Measurements from ENCODE around the gene CARD9. TPM values are rescaled to one million over a fixed set of nuclear protein-coding genes. Genes with fewer than 3 reads are reported as not detected.

CARD9 gene
- total and polyA plus RNA-seq, 2 of the 8 experiments (the other 6 are each of a cell fraction or from before 2014, with no cell fraction given) = 0.15 to 1.1 TPM

DNA sequence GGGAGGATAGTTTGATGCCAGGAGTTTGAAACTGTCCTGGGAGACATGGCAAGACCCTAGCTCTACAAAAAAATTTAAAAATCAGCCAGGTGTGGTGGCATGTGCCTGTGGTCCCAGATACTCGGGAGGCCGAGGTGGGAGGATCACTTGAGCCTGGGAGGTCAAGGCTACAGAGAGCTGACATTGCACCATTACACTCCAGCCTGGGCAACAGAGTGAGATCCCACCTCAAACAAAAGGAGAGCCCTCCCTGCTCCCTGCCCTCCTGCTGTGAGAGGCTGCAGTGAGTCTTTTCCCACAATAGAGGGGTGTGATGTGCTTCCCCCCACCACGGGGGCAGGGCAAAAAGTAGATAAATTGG lies 59.4 kb downstream of the CARD9 start (continued):
- TF ChIP-seq, protein P1, sequence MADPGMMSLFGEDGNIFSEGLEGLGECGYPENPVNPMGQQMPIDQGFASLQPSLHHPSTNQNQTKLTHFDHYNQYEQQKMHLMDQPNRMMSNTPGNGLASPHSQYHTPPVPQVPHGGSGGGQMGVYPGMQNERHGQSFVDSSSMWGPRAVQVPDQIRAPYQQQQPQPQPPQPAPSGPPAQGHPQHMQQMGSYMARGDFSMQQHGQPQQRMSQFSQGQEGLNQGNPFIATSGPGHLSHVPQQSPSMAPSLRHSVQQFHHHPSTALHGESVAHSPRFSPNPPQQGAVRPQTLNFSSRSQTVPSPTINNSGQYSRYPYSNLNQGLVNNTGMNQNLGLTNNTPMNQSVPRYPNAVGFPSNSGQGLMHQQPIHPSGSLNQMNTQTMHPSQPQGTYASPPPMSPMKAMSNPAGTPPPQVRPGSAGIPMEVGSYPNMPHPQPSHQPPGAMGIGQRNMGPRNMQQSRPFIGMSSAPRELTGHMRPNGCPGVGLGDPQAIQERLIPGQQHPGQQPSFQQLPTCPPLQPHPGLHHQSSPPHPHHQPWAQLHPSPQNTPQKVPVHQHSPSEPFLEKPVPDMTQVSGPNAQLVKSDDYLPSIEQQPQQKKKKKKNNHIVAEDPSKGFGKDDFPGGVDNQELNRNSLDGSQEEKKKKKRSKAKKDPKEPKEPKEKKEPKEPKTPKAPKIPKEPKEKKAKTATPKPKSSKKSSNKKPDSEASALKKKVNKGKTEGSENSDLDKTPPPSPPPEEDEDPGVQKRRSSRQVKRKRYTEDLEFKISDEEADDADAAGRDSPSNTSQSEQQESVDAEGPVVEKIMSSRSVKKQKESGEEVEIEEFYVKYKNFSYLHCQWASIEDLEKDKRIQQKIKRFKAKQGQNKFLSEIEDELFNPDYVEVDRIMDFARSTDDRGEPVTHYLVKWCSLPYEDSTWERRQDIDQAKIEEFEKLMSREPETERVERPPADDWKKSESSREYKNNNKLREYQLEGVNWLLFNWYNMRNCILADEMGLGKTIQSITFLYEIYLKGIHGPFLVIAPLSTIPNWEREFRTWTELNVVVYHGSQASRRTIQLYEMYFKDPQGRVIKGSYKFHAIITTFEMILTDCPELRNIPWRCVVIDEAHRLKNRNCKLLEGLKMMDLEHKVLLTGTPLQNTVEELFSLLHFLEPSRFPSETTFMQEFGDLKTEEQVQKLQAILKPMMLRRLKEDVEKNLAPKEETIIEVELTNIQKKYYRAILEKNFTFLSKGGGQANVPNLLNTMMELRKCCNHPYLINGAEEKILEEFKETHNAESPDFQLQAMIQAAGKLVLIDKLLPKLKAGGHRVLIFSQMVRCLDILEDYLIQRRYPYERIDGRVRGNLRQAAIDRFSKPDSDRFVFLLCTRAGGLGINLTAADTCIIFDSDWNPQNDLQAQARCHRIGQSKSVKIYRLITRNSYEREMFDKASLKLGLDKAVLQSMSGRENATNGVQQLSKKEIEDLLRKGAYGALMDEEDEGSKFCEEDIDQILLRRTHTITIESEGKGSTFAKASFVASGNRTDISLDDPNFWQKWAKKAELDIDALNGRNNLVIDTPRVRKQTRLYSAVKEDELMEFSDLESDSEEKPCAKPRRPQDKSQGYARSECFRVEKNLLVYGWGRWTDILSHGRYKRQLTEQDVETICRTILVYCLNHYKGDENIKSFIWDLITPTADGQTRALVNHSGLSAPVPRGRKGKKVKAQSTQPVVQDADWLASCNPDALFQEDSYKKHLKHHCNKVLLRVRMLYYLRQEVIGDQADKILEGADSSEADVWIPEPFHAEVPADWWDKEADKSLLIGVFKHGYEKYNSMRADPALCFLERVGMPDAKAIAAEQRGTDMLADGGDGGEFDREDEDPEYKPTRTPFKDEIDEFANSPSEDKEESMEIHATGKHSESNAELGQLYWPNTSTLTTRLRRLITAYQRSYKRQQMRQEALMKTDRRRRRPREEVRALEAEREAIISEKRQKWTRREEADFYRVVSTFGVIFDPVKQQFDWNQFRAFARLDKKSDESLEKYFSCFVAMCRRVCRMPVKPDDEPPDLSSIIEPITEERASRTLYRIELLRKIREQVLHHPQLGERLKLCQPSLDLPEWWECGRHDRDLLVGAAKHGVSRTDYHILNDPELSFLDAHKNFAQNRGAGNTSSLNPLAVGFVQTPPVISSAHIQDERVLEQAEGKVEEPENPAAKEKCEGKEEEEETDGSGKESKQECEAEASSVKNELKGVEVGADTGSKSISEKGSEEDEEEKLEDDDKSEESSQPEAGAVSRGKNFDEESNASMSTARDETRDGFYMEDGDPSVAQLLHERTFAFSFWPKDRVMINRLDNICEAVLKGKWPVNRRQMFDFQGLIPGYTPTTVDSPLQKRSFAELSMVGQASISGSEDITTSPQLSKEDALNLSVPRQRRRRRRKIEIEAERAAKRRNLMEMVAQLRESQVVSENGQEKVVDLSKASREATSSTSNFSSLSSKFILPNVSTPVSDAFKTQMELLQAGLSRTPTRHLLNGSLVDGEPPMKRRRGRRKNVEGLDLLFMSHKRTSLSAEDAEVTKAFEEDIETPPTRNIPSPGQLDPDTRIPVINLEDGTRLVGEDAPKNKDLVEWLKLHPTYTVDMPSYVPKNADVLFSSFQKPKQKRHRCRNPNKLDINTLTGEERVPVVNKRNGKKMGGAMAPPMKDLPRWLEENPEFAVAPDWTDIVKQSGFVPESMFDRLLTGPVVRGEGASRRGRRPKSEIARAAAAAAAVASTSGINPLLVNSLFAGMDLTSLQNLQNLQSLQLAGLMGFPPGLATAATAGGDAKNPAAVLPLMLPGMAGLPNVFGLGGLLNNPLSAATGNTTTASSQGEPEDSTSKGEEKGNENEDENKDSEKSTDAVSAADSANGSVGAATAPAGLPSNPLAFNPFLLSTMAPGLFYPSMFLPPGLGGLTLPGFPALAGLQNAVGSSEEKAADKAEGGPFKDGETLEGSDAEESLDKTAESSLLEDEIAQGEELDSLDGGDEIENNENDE (IDR thresholded peaks at IDR 0.05; ENCODE audit: insufficient replicate concordance, low read length) = no peak
- TF ChIP-seq EZH2 (IDR thresholded peaks at IDR 0.05; ENCODE audit: low read depth, low read length, severe bottlenecking) (no peak), TCF12 (IDR thresholded peaks at IDR 0.05; ENCODE audit: low read depth, low read length) (no peak)
- TF ChIP-seq, protein P2, sequence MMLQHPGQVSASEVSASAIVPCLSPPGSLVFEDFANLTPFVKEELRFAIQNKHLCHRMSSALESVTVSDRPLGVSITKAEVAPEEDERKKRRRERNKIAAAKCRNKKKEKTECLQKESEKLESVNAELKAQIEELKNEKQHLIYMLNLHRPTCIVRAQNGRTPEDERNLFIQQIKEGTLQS (IDR thresholded peaks at IDR 0.05; ENCODE audit: insufficient read depth, low read depth, low read length) = no peak
